IMR-90 (cell line): ENCODE data around the gene SNX5.

Experiments
- POLR2A ChIP-seq: IDR thresholded peaks from 2 replicates; pipeline ENCODE4 v1.6.1; 2012; ENCODE audit warnings: mild to moderate bottlenecking, low read depth, low read length
- RAD21 ChIP-seq: IDR thresholded peaks from 2 replicates; pipeline ENCODE4 v1.6.1; 2012; ENCODE audit warnings: low read length, improper control_type of control experiment
- RFX5 ChIP-seq: IDR thresholded peaks from 2 replicates; pipeline ENCODE4 v1.8.0; 2012; ENCODE audit warnings: low read depth, mild to moderate bottlenecking, low read length, moderate library complexity
- TF ChIP-seq, protein P1 (sequence below): conservative IDR thresholded peaks from 2 replicates; pipeline ENCODE4 v1.5.1; 2012; ENCODE audit warnings: mild to moderate bottlenecking, low read depth, low read length, improper control_type of control experiment

DNA sequence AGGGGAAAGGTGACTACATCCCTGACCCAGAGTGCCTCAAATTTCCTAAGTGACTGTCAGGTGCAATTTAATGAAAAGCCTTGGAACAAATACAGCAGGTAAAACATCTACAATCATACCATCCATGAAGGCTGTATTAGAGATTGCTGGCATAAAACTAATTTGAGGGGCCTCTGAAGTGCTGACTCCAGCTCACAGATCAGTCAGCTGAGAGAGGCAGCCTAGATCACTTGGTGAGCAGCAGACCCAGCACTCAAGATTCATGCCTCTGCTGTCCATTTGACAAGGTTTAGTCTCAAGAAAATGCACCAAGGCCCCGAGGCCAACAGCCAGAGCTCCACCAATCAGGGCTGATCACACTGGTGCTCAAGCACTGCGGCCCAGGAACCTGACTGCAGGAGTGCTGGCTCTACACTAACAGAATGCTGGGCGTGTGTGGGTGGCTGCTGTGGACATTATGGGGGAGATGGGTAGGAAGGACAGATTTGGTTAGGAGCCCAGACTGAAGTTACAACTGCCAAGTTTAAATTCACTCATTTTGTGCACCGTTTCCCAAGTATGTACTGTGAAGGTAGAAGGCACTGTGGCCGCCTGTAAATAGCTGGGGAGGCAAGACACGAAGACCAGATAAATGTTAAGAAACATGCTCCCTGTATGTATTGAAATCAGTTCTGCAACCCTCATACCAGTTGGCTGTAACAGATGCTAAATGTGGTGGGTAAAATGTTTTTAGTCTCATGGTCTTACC is 28.2 kb downstream of the SNX5 start:
- TF ChIP-seq RAD21 (no peak), RFX5 (no peak), POLR2A (no peak)
- TF ChIP-seq, protein P1, sequence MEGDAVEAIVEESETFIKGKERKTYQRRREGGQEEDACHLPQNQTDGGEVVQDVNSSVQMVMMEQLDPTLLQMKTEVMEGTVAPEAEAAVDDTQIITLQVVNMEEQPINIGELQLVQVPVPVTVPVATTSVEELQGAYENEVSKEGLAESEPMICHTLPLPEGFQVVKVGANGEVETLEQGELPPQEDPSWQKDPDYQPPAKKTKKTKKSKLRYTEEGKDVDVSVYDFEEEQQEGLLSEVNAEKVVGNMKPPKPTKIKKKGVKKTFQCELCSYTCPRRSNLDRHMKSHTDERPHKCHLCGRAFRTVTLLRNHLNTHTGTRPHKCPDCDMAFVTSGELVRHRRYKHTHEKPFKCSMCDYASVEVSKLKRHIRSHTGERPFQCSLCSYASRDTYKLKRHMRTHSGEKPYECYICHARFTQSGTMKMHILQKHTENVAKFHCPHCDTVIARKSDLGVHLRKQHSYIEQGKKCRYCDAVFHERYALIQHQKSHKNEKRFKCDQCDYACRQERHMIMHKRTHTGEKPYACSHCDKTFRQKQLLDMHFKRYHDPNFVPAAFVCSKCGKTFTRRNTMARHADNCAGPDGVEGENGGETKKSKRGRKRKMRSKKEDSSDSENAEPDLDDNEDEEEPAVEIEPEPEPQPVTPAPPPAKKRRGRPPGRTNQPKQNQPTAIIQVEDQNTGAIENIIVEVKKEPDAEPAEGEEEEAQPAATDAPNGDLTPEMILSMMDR: no peak
